C4-2B (cell line): Measurements from ENCODE around the gene OPN1SW.
A peak's percentile ranks its signal among the peaks of the same experiment; 100 is the strongest.

Source experiments
- CTCF ChIP-seq: fragments of 450-650 bp; conservative IDR thresholded peaks from 2 replicates; pipeline ENCODE4 v1.5.1; 2017; ENCODE audit warnings: mild to moderate bottlenecking
- ZFX ChIP-seq: fragments of 450-650 bp; IDR thresholded peaks from 2 replicates; pipeline ENCODE4 v1.6.1; 2017

- TF ChIP-seq CTCF: no peak
- peak; percentile 69 for TF ChIP-seq ZFX
These were observed 36.3 kb downstream of the OPN1SW start, which contains the start of gene CALU for GRCh38 chr7:128739048-128739962.
